ENCODE results near the gene SNRNP25. TPM values are rescaled to one million over a fixed set of nuclear protein-coding genes. Genes with fewer than 3 reads are reported as not detected.

The SNRNP25 gene
- total and polyA plus RNA-seq, 4 donors, result 15.1 to 22.2 (median 17.7) TPM

DNA sequence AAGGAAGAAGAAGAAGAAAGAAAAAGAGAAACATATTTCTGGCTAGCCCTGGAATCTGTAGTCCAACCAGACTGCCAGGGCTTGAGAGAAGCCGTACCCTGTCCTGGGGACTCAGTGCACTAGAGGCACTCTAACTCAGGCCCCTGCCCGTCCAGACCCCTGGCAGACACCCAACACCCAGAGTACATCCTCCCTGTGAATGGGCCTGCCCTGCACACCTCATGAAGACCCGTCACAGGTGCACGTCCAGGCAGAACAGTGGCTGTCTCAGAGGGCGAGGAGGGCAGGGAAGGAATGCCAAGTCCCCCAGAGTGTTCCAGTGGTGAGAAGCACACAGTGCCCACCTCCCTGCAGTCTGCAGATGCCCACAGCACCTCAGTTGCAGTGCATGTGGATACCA is 47.4 kb downstream of the SNRNP25 start:
- Histone ChIP-seq H3K4me3 (ENCODE audit: low read depth in 1 of 3, low read length in 3 of 3) (no peak overlapping the region), H3K27ac (ENCODE audit: low read depth in 1 of 2, low read length in 2 of 2) (no peak overlapping the region), H3K9ac (ENCODE audit: low read depth in 1 of 2, low read length in 2 of 2) (no peak overlapping the region), H3K9me3 (ENCODE audit: control insufficient read depth in 4 of 4, low read length in 3 of 4) (no peaks in the 10 kb centered on the region), H3K36me3 (ENCODE audit: control insufficient read depth in 4 of 4, insufficient read depth in 3 of 4, low read depth in 1 of 4, low read length in 3 of 4) (peaks cover 0 to 3% (median under 1%) of the 10 kb centered on the region in 4 donors), H3K27me3 (ENCODE audit: control insufficient read depth in 4 of 4, insufficient read depth in 4 of 4, low read length in 3 of 4) (no peaks in the 10 kb centered on the region), H3K4me1 (ENCODE audit: control insufficient read depth in 4 of 4, insufficient read depth in 4 of 4, low read length in 3 of 4) (peaks cover 14 to 40% (median 29%) of the 10 kb centered on the region in 4 donors)
- TF ChIP-seq EGR1 (IDR thresholded peaks at IDR 0.05; ENCODE audit: low read depth in 2 of 2) (no peak), JUND (IDR thresholded peaks at IDR 0.05) (no peak)
- 91% methylated on average over 5 of the region's 5 CpGs for WGBS
- no peak for DNase-seq (ENCODE audit: low spot score)

DNA sequence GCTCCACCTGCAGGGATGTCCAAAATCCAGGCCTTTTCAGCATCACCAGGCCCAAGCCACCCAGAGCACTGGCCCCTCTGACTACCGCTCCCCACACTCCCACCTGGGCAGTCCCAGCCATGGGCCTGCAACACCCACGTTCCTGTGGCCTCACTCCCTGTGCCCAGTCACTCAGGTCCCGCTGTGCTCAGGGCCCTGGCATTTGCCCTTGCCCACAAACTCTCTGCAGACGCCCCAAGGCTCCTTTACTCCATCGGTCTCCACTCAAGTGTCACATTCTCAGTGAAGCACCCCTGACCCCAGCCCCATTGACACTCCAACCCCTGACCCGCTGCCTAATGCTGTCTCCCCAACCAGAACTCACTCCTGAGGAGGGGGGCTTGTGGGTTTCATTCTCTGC is 48.0 kb downstream of the SNRNP25 start:
- peaks cover 0 to 2% (median 0%) of the 10 kb centered on the region in 4 donors for H3K36me3 ChIP-seq (ENCODE audit: control insufficient read depth in 4 of 4, insufficient read depth in 3 of 4, low read depth in 1 of 4, low read length in 3 of 4)
- H3K4me1 ChIP-seq (ENCODE audit: control insufficient read depth in 4 of 4, insufficient read depth in 4 of 4, low read length in 3 of 4), result peaks cover 14 to 40% (median 29%) of the 10 kb centered on the region in 4 donors
- peak overlapping the region; percentile 72 to 76 for H3K27ac ChIP-seq (ENCODE audit: low read depth in 1 of 2, low read length in 2 of 2)
- H3K9ac ChIP-seq (ENCODE audit: low read depth in 1 of 2, low read length in 2 of 2), result no peak overlapping the region
- 90% methylated on average over 6 of the region's 6 CpGs for WGBS
- no peak for DNase-seq (ENCODE audit: low spot score)
- H3K9me3 ChIP-seq (ENCODE audit: control insufficient read depth in 4 of 4, low read length in 3 of 4), result no peaks in the 10 kb centered on the region
- TF ChIP-seq RAD21 (IDR thresholded peaks at IDR 0.05) (no peak), YY1 (IDR thresholded peaks at IDR 0.05) (no peak), SP1 (IDR thresholded peaks at IDR 0.05) (no peak), FOXA1 (IDR thresholded peaks at IDR 0.05) (no peak), JUND (IDR thresholded peaks at IDR 0.05) (no peak), HNF4G (IDR thresholded peaks at IDR 0.05) (no peak), GABPA (IDR thresholded peaks at IDR 0.05 in 1 of 2, conservative IDR thresholded peaks at IDR 0.05 in 1 of 2) (no peak), TAF1 (conservative IDR thresholded peaks at IDR 0.05) (no peak), EGR1 (IDR thresholded peaks at IDR 0.05; ENCODE audit: low read depth in 2 of 2) (no peak), HNF4A (conservative IDR thresholded peaks at IDR 0.05) (no peak), NR2F2 (IDR thresholded peaks at IDR 0.05) (no peak), RXRA (IDR thresholded peaks at IDR 0.05) (no peak), FOXA2 (IDR thresholded peaks at IDR 0.05) (no peak)
- TF ChIP-seq, protein P1, sequence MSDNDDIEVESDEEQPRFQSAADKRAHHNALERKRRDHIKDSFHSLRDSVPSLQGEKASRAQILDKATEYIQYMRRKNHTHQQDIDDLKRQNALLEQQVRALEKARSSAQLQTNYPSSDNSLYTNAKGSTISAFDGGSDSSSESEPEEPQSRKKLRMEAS (IDR thresholded peaks at IDR 0.05), result no peak
- TF ChIP-seq, protein P2, sequence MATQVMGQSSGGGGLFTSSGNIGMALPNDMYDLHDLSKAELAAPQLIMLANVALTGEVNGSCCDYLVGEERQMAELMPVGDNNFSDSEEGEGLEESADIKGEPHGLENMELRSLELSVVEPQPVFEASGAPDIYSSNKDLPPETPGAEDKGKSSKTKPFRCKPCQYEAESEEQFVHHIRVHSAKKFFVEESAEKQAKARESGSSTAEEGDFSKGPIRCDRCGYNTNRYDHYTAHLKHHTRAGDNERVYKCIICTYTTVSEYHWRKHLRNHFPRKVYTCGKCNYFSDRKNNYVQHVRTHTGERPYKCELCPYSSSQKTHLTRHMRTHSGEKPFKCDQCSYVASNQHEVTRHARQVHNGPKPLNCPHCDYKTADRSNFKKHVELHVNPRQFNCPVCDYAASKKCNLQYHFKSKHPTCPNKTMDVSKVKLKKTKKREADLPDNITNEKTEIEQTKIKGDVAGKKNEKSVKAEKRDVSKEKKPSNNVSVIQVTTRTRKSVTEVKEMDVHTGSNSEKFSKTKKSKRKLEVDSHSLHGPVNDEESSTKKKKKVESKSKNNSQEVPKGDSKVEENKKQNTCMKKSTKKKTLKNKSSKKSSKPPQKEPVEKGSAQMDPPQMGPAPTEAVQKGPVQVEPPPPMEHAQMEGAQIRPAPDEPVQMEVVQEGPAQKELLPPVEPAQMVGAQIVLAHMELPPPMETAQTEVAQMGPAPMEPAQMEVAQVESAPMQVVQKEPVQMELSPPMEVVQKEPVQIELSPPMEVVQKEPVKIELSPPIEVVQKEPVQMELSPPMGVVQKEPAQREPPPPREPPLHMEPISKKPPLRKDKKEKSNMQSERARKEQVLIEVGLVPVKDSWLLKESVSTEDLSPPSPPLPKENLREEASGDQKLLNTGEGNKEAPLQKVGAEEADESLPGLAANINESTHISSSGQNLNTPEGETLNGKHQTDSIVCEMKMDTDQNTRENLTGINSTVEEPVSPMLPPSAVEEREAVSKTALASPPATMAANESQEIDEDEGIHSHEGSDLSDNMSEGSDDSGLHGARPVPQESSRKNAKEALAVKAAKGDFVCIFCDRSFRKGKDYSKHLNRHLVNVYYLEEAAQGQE (IDR thresholded peaks at IDR 0.05), result no peak
- TF ChIP-seq, protein P3, sequence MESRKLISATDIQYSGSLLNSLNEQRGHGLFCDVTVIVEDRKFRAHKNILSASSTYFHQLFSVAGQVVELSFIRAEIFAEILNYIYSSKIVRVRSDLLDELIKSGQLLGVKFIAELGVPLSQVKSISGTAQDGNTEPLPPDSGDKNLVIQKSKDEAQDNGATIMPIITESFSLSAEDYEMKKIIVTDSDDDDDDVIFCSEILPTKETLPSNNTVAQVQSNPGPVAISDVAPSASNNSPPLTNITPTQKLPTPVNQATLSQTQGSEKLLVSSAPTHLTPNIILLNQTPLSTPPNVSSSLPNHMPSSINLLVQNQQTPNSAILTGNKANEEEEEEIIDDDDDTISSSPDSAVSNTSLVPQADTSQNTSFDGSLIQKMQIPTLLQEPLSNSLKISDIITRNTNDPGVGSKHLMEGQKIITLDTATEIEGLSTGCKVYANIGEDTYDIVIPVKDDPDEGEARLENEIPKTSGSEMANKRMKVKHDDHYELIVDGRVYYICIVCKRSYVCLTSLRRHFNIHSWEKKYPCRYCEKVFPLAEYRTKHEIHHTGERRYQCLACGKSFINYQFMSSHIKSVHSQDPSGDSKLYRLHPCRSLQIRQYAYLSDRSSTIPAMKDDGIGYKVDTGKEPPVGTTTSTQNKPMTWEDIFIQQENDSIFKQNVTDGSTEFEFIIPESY (IDR thresholded peaks at IDR 0.05), result no peak
- TF ChIP-seq, protein P4, sequence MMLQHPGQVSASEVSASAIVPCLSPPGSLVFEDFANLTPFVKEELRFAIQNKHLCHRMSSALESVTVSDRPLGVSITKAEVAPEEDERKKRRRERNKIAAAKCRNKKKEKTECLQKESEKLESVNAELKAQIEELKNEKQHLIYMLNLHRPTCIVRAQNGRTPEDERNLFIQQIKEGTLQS (IDR thresholded peaks at IDR 0.05), result no peak
- TF ChIP-seq, protein P5, sequence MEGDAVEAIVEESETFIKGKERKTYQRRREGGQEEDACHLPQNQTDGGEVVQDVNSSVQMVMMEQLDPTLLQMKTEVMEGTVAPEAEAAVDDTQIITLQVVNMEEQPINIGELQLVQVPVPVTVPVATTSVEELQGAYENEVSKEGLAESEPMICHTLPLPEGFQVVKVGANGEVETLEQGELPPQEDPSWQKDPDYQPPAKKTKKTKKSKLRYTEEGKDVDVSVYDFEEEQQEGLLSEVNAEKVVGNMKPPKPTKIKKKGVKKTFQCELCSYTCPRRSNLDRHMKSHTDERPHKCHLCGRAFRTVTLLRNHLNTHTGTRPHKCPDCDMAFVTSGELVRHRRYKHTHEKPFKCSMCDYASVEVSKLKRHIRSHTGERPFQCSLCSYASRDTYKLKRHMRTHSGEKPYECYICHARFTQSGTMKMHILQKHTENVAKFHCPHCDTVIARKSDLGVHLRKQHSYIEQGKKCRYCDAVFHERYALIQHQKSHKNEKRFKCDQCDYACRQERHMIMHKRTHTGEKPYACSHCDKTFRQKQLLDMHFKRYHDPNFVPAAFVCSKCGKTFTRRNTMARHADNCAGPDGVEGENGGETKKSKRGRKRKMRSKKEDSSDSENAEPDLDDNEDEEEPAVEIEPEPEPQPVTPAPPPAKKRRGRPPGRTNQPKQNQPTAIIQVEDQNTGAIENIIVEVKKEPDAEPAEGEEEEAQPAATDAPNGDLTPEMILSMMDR (IDR thresholded peaks at IDR 0.05; ENCODE audit: low read depth, low read length, missing input control), result no peak
- H3K27me3 ChIP-seq (ENCODE audit: control insufficient read depth in 4 of 4, insufficient read depth in 4 of 4, low read length in 3 of 4), result no peaks in the 10 kb centered on the region
- no peak overlapping the region for H3K4me3 ChIP-seq (ENCODE audit: low read depth in 1 of 3, low read length in 3 of 3)

Data from liver (tissue), 9 donors.